Loucy (cell line): ENCODE data around the gene TESK1.

Experiments
- CTCF ChIP-seq: fragments of 200-600 bp; sonication (generic); conservative IDR thresholded peaks from 2 replicates; pipeline ENCODE4 v1.5.1; 2014; ENCODE audit warnings: mild to moderate bottlenecking, antibody characterized with exemption, low read length
- EZH2phosphoT487 ChIP-seq: fragments of 200-600 bp; IDR thresholded peaks from 2 replicates; pipeline ENCODE4 v1.6.1; 2018; ENCODE audit warnings: antibody characterized with exemption, mild to moderate bottlenecking, moderate library complexity, borderline replicate concordance

- TF ChIP-seq CTCF (no peak), EZH2phosphoT487 (no peak)
These were observed 43.4 kb upstream of the TESK1 start for GRCh38 chr9:35561468-35562261.
